GM18517 (cell line): ENCODE data around the gene OBP2A.
A peak's percentile ranks its signal among the peaks of the same experiment; 100 is the strongest.
"Not testable (repeated sequence)": the region's sequence is repeated elsewhere in the genome, so short reads cannot be mapped to it uniquely, and the experiment has no call there.

Source experiments
- ATAC-seq: cut with Tn5 transposase; IDR thresholded peaks from one replicate; pipeline ENCODE4 v1.9.1; 2021; ENCODE audit warnings: mild to moderate bottlenecking, moderate library complexity; ENCODE audit not compliant: unreplicated experiment

Gene OBP2A, protein sequence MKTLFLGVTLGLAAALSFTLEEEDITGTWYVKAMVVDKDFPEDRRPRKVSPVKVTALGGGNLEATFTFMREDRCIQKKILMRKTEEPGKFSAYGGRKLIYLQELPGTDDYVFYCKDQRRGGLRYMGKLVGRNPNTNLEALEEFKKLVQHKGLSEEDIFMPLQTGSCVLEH

DNA sequence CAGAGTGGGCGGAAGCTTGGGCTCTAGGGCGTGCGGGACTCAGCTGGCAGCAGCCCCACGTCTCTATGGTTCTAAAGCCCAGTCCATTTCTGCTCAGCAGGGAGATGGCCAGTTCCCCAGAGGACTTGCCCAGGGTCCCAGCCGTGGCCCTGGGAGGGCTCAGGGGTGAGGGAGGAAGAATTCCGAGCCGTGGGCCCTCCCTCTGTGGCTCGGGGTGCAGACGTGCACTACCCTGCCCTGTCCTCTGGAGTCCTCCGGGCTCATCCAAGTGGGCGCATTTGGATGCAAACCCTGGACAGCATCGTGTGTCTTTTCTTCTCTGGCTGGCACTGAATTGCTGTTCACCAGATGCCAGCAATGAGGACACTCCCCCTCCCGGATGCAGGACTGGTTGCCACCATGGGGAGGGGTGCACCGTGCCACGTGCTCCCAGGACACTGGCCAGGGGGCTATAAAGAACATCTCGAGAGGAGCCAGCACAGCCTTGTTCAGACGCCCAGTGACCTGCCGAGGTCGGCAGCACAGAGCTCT is at the start of gene OBP2A:
Gene OBP2A (plus strand): TSS at position 481 of the 531 bp plus-strand sequence. CDS start 55 bp downstream, outside the sequence.
- not testable (repeated sequence) for ATAC-seq

DNA sequence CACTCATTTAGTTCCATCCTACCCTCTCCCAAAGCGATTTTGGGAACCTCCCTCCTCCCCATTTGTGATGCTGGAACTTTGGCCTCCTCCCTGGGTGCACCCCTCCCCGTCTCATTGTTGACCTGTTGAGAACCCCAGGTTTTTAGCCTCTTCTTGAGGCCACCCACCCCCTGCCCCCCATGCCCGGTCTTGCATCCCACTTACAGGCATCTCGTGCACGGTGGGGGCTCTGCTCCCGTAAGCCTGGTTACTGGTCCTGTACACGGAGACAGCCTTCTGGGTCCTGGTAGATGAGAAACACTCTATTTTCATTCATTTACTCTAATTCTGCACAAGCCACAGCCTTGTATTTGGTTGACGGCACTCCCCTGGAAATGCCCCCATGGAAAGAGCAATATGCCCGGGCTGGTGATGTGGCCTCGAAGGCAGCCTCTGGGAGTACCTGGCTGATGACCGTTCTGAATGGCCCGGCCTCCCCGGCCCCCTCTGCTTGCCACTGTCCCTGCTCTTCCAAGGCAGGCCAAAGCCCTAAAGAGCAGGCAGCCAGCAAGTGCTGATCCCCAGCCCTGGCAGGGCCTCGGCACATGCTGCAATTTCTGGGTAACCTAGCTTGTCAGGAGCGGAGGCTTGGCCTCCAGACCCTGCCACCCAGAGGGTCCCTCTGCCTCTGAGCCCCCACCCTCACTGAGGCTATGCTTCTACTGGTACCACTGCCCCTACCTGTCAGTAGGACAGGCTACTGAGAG is 47.4 kb upstream of the OBP2A start:
- ATAC-seq, result no peak

DNA sequence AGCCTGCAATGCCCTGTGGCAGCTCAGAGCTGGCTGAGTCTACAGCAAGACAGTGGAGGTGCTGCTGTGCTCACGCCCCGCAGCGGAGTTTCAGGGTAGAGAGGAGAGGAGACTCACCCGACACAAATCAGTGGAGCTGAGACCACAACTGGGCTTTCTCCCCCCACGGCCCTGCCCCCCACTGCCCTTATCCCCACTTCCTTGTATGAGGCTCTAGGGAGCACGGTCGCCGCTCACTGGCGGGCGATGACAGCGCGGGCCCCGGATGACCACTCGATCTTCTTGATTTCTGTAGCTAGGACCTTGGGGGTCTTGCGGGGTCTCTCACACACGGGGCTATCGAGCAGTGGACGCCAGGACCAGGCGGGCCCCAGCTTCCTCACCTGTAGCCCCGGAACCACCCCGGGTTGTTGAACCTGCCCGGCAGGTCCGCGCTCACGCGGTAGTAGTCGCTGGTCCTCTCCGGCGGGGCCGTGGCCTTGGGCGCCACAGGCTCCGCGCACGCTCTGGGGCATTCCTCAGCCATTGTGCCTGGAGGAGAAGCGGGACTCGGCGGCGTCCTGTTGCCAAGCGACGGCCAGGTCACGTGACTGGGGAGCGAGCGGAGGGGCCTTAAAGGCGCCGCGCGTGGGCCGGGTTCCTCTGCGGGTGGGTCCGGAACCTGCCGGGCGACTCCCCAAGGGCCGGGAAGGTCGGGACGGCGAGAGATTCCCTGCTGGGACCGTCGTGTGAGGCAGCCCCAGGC is 46.4 kb upstream of the OBP2A start:
- no peak for ATAC-seq

DNA sequence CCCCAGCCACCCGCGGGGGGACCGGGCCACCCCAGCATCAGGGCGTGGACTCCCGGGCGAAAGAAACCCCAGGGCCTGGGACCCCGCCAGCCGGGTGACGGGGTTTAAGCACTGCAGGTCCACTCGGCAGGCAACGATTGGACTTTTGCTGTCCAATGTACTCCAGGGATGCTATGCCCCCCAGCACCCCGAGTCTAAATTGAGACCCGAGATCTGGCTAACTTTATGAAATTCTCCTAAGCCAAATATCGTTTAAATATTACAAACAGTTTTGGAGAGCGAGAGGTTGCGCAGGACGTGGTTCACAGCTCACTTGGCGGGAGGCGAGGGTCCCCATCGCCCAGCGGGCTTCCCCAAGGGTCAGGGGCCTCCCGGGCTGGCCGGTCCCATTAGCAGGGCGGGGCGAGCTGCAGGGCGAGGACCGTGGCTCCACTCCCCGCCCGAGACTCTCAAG is 45.8 kb upstream of the OBP2A start:
- no peak for ATAC-seq

DNA sequence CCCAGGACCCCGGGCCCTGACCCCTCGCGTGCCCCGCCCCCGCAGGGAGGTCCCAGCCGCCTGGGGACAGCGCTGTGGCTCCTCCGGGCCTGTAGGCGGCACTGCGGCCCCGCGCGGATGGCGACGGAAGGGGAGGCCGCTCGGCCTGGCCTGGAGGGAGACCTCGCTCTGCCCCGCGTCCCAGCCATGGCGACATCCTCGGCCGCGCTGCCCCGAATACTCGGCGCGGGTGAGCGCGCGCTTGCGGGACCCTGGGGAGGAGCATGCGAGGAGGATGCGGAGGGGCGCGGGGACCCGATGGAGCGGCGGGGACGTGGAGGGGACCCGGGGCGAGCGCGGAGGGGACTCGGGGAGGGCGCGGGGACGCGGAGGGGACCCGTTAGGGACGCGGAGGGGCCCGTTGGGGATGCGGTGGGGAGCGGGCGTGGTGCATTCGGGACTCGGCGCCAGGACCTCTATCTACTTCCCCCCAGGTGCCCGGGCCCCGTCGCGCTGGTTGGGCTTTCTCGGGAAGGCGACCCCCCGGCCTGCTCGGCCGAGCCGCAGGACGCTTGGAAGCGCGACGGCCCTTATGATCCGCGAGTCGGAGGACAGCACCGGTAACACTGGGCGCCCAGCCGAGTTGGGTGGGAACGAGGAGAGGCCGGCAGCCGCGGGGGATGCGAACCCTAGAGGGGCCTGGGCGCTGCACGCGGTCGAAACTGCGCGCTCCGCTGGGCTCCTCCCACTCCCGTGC is 45.2 kb upstream of the OBP2A start, which contains the start of gene MRPS2:
Gene MRPS2 (plus strand): TSS at position 158 of the 736 bp plus-strand sequence. CDS start 29 bp downstream, at position 187.
- ATAC-seq, result peak; percentile 53

DNA sequence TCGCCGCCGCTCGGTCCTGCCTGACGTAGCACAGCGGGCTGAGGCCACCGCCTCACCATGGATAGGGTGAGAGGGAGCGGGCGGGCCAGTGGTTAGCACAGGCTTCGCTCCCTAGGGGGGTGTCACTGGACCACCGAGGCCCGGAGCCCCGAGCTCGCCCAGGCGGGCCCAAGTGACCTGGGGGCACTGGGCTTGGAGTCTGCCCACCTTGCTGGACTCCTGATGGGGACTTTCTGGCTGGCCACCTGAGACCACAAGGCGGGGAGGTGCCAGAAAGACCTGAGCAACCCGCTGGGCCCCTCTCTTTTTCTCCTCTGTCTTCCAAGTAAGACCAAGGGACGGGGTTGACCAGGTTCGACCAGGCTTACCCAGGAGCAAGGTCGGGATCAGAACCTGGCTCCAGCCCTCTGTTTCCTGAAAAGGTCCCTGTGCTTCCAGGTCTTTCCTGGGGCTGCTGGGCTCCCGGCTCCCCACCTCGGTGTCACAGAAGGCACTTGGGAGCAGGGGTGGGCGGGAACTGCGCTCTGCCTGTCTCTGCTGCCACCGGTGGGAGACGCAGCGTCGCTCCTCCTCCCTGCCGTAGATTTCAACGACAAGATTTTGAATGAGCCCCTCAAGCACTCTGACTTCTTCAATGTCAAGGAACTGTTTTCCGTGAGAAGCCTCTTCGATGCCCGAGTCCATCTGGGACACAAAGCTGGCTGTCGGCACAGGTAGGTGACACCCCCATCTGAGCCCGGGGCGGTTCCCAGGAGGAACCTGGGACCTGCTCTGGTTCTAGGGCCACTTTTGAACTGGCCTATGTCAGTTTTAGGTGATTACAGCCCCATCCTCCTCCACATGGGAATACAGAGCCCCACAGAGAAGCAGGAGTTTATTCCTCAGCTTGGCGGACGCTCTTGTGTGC is 44.4 kb upstream of the OBP2A start:
- no peak for ATAC-seq

DNA sequence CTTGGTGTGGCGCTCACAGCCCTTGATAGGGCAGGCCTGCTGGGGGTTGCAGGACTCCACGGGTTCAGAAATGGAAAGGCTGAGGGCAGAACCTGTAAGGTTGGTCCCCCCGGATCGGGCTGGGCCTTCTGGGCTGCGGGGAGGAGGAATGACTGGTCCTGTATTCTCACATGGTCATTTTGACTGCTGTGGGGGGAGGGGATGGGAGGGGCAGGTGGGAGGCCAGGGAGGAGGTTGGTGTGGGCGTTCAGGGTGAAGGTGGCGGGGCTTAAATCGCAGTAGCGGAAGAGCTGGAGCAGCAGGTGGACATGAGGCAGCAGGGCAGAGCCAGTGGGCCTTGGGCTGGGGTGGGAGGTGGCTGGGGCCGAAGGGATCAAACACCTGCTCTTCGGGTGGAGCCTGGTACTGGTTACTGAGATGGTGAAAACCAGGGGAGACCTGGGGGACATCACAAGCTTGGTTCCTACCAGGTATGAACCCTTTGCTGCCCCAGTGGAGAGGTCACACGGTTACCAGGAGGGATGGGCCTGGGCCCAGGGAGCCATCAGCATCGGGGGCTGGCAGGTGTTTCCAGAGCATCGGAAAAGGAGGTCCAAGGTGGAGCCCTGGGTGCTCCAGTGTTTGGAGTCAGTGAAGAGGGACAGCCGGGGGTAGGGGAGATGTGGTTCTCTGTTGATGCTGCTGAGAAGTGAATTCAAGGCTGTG is 43.6 kb upstream of the OBP2A start:
- no peak for ATAC-seq

DNA sequence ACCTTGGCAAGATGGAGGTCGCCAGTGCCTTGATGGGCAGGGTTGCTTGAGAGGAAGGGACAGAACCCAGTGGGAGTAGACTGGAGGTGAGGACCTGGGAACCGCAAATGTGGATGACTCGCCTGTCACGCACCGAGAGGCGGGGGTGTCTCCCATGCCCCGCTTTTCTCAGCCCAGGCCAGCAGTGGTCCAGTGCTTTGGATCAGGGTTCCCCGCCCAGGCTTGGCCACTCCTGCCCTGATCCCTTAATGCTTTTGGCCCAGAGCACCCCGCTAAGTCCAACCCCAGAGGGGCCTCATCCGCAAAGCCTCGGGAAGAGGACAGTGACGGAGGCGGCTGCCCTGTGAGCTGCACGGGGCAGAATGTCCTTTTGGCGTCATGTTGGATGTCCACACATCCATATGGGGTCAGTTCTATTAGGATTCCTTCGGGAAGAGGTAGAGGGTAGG is 43.0 kb upstream of the OBP2A start:
- ATAC-seq, result no peak

DNA sequence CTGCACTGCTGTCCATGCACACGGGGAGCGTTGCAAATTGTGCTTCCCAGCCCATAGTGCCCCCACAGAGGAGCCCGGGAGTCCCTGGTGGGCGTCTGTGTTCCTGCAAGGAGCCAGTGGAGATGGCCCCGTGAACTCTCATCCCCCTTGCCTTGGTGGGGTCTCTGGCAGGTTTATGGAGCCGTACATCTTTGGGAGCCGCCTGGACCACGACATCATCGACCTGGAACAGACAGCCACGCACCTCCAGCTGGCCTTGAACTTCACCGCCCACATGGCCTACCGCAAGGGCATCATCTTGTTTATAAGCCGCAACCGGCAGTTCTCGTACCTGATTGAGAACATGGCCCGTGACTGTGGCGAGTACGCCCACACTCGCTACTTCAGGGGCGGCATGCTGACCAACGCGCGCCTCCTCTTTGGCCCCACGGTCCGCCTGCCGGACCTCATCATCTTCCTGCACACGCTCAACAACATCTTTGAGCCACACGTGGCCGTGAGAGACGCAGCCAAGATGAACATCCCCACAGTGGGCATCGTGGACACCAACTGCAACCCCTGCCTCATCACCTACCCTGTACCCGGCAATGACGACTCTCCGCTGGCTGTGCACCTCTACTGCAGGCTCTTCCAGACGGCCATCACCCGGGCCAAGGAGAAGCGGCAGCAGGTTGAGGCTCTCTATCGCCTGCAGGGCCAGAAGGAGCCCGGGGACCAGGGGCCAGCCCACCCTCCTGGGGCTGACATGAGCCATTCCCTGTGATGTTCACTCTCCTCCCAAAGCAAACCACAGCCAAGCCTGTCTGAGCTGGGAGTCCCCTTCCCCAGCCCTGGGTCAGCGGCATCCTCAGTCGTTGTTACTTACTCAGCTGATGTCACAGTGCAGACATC is 42.3 kb upstream of the OBP2A start:
- ATAC-seq, result no peak

DNA sequence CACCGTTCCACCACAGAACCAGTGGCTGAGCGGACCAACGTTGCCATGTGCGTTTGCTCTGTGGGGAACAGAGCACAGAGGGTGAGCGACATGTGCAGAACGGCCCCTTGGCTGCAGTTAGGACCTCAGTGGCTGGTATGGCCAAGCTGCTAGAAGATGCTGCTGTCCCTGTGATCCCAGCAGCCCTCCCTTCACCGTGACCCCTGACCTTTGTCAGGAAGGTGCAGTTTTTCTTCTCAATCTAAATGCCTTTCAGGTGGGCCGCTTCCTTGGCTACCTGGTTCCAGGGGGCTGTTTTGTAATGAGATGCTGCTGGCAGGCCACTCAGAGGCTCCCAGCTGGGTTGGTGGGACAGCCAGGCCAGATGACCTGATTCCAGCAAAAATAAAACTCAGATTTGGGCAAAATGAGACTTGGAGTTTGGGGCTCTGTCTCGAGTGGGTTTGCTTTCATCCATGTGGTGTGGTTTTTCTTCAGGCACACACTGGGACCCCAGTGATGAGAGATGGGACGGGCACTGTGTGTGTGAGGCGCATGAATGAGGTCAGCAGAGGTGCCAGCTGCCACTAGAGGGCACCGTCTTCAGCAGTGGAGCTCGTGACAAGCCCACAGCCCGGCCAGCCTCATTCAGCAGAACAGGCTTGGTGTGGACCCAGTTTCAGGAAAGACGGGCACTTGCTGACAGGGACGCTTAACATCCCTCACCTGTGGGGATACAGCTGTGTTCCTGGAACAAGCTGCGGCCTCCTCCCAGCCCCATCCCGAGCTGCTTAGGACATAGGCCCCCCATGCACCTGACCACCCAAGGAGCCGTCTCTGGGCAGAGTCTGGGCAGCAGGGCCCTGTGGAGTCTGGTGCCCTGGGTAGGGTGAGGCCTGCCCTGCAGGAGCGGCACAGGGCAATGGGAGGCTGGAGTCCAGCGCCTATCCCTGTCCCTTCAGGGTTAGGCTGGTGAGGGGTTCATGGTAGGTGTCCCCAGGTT is 41.4 kb upstream of the OBP2A start:
- ATAC-seq, result no peak

DNA sequence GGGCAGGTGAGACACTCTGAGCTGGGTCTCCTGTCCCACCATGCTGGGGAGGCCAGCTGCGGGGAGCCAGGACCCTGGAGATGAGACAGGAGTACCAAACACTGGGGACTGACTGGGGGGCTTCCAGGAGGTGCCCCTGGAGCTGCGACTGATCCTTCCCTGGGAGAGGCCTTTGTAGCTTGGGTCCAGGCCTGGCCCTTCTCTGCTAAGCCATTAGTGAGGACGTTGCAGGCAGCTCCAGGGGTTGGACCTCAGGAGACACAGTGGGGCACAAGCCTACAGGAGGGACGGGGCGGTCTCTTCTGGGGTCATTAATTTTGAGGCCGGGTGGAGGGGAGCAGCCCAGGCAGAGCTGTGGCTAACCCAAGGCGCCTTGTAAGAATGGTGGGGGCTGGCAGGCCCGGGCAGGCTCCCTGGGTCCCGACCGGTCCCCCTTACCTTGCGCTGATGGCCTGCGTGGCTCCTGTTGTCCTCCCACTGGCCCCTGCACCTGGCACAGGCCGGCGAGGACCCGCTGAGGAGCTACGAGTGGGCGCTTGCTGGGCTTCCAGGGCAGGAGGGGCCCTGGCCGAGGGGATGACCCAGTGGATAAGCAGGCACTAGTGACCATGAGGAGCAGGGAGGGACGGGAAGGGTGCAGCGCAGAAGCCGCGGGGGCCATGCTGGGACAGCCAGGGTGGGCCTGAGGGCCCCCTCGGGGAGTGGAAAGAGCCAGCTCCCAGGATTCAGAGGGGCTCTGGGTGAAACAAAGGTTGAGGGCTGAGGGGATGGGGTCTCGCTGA is 40.3 kb upstream of the OBP2A start:
- ATAC-seq, result no peak

DNA sequence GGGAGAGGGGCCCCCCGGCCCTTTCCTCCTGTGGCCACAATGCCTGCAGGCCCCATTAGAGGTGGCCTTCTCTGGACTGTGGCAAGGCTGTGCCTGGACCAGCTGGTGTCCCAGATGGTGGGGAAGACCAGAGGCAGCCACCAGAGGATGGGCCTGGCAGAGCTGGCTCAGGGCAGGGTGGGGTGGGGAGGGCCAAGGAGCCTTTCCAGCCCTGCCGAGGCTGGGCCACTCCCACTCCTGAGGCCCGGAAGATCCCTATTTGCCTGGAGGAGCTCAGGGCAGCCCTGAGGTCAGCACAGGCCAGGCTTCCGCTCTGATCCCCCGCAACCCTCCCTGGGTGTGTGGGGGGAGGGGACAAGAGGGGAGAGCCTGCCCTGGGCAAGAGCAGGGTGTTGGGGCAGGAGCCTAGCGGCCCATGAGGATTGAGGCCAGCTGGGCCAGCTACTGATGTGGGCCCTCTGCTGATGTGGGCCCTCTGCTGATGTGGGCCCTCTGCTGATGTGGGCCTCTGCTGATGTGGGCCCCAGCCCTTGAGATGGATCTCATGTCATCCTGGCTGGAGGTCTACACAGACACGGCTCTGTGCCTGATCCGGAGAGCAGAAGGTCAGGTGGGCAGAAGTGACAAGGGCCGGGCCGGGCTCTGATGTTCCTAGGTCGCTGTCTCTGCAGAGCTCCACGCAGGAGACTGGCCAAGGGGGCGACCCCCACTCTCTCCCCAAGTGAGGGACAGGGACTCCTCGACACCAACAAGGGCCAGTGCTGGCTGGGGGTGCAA is 39.4 kb upstream of the OBP2A start:
- no peak for ATAC-seq

DNA sequence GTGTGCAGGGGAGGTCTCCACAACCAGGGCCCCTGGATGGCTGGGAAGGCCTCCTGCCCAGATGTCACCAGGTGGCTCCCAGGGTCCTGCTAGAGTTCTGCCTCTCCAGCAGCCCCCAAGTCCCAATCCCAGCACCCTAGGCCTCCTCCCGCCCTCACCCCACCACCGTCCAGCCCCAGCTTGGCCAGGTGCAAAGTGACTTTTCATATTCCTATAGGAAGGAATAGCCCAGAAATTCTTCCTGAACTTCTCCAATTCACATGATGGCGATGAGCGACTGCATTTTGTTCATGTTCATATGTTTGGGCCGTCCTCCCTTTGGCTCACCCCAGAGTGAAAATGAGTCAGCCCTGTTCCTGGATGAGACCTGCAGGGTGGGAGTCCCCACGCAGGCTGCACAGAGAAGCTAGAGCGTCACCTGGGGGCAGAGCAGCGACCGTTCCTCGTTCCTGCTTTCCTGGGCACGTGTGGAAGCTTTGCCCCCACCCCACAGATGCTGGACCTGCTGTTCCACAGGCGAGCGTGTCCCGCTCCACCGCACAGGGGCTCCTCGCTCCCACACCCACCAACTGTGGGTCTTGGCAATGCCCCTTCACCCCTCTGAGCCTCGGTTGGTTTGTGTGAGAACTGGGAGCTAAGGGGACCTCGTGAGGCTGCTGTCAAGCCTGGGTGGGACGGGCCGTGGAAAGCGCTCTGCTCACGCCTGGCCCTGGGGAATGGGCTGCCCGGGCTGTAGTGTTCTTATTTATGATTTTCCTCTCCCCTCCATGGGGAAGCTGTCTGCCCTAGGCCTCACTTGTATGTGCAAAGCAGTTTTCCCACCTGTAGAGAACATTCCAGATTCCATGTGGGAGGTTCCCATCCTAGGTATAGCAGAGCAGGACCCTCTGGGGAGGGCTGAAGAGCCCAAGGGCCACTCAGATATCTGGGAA is 38.6 kb upstream of the OBP2A start:
- ATAC-seq, result no peak

DNA sequence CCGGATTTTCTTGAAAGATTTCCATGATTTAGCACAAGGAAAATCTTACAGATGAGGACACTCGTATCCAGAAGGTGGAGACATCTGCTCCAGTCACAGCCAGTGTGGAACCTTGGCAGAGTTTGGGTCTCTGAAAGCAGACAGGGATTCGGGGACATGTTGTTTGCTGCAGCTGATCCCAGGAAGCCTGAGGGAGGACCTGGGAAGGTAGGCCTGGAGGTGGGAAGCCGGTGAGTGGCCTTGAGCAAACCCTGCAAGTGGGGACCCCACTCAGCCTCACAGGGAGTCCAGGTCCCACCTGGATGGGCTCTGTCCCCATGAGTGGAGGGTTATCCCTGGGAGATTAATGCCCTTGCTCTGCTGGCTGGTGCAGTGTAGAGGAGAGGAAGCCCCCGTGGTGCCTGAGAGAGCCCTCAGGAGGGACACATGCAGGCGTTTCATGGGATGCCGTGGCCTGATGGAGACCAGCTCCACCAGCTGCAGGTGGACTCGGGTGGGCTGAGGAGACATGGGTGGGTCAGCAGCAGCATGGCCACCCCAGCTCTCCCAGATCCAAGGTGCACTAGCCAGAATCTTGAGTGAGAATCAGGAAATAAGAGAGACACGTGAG is 37.6 kb upstream of the OBP2A start:
- ATAC-seq, result no peak
